Activated T-helper 1 cell treated with anti-CD3 and anti-CD28 coated beads, Interleukin-12 subunit alpha, Interleukin-12 subunit beta, Interleukin-2, Interleukin-4 antibody, amounts not matched to agents 30 ng/mL and 10 ng/mL and 1 ng/mL, durations not matched to agents 14 hours and 24 hours and 36 hours (primary cell): ENCODE measurements around the gene MRPS14. TPM values are rescaled to one million over a fixed set of nuclear protein-coding genes. Genes with fewer than 3 reads are reported as not detected.

Source experiments
- DNase-seq: peaks from one replicate; pipeline ENCODE4 v3.0.0; 2021; ENCODE audit warnings: low spot score
- H3K27ac Mint-ChIP-seq: one replicate; pipeline ENCODE4 v1.8.0; 2021; ENCODE audit warnings: mild to moderate bottlenecking, mixed read lengths
- H3K27me3 Mint-ChIP-seq: one replicate; pipeline ENCODE4 v1.8.0; 2022; ENCODE audit warnings: mild to moderate bottlenecking, moderate library complexity, mixed read lengths; ENCODE audit not compliant: insufficient read depth
- H3K36me3 Mint-ChIP-seq: one replicate; pipeline ENCODE4 v1.8.0; 2021; ENCODE audit warnings: low read depth, mixed read lengths
- H3K4me1 Mint-ChIP-seq: one replicate; pipeline ENCODE4 v1.8.0; 2021; ENCODE audit warnings: low read depth, mixed read lengths
- H3K4me3 Mint-ChIP-seq: one replicate; pipeline ENCODE4 v1.8.0; 2021; ENCODE audit warnings: mild to moderate bottlenecking, moderate library complexity, mixed read lengths
- H3K9me3 Mint-ChIP-seq: one replicate; pipeline ENCODE4 v1.8.0; 2021; ENCODE audit warnings: mixed read lengths
- intact Hi-C: fragments of 100-400 bp; cut with micrococcal nuclease; formaldehyde crosslinking; loops from one replicate; pipeline ENCODE4 v1.15.1; 2024
- total RNA-seq: library from RNA; stranded (reverse); gene quantifications from 2 replicates; pipeline ENCODE4 v1.2.3, GENCODE V29; 2022

Gene MRPS14
- total RNA-seq, 1 donor from 2014 or later, result 29.9 TPM

- H3K27ac Mint-ChIP-seq, result peak overlapping the region; percentile 96
- H3K9me3 Mint-ChIP-seq, result no peaks in the 10 kb centered on the region
- intact Hi-C loops, result loop anchor here (1.0 to 10.0 kb wide), 3 partner anchors 7 to 1495 kb away; partner anchors contain the start of gene PRDX6
- H3K36me3 Mint-ChIP-seq, result peaks cover 23% of the 10 kb centered on the region
- no peak for DNase-seq
- H3K4me1 Mint-ChIP-seq, result peaks cover 61% of the 10 kb centered on the region
- no peaks in the 10 kb centered on the region for H3K27me3 Mint-ChIP-seq
- peak overlapping the region; percentile 70 for H3K4me3 Mint-ChIP-seq
These were observed 53.2 kb downstream of the MRPS14 start for GRCh38 chr1:174969977-174970376.

- Mint-ChIP-seq H3K9me3 (no peaks in the 10 kb centered on the region), H3K27me3 (no peaks in the 10 kb centered on the region), H3K4me1 (peaks cover 72% of the 10 kb centered on the region), H3K4me3 (peak overlapping the region; percentile 70), H3K27ac (peak overlapping the region; percentile 96), H3K36me3 (peaks cover 16% of the 10 kb centered on the region)
- DNase-seq, result peak; percentile 41
- intact Hi-C loops, result loop anchor here (1.0 to 10.0 kb wide), 7 partner anchors 9 to 1494 kb away; partner anchors contain the start of genes CACYBP, MRPS14, PRDX6 and RC3H1
These were observed 54.4 kb downstream of the MRPS14 start for GRCh38 chr1:174968750-174969244.

- peaks cover 80% of the 10 kb centered on the region for H3K4me1 Mint-ChIP-seq
- peaks cover 14% of the 10 kb centered on the region for H3K36me3 Mint-ChIP-seq
- intact Hi-C loops, result loop anchor here (1.0 to 10.0 kb wide), 6 partner anchors 31 to 1493 kb away; partner anchors contain the start of genes CACYBP, MRPS14, PRDX6 and RC3H1
- H3K4me3 Mint-ChIP-seq, result peak overlapping the region; percentile 70
- no peaks in the 10 kb centered on the region for H3K9me3 Mint-ChIP-seq
- no peak for DNase-seq
- peak overlapping the region; percentile 96 for H3K27ac Mint-ChIP-seq
- H3K27me3 Mint-ChIP-seq, result no peaks in the 10 kb centered on the region
These were observed 55.1 kb downstream of the MRPS14 start for GRCh38 chr1:174967845-174968705.

GRCh38 chr1:174966008-174966572, 57.1 kb downstream of the MRPS14 start:
- H3K27ac Mint-ChIP-seq, result peak overlapping the region; percentile 90
- H3K4me3 Mint-ChIP-seq, result peak overlapping the region; percentile 78
- no peaks in the 10 kb centered on the region for H3K27me3 Mint-ChIP-seq
- no peaks in the 10 kb centered on the region for H3K9me3 Mint-ChIP-seq
- peaks cover 68% of the 10 kb centered on the region for H3K4me1 Mint-ChIP-seq
- intact Hi-C loops, result loop anchor here (5.0 to 10.0 kb wide), 2 partner anchors 241 to 1491 kb away; partner anchors contain the start of gene PRDX6
- DNase-seq, result no peak
- peaks cover 5% of the 10 kb centered on the region for H3K36me3 Mint-ChIP-seq

- Mint-ChIP-seq H3K27ac (peak overlapping the region; percentile 90), H3K4me3 (peak overlapping the region; percentile 78), H3K4me1 (peaks cover 65% of the 10 kb centered on the region), H3K36me3 (peaks cover 5% of the 10 kb centered on the region), H3K27me3 (no peaks in the 10 kb centered on the region), H3K9me3 (no peaks in the 10 kb centered on the region)
- intact Hi-C loops, result loop anchor here (1.0 to 10.0 kb wide), 3 partner anchors 242 to 1491 kb away; partner anchors contain the start of genes PRDX6 and ZBTB37
- no peak for DNase-seq
These were observed 57.7 kb downstream of the MRPS14 start for GRCh38 chr1:174965362-174966007.

- Mint-ChIP-seq H3K36me3 (peaks cover 2% of the 10 kb centered on the region), H3K4me1 (peaks cover 60% of the 10 kb centered on the region), H3K9me3 (no peaks in the 10 kb centered on the region), H3K27ac (peak overlapping the region; percentile 90), H3K27me3 (no peaks in the 10 kb centered on the region), H3K4me3 (peak overlapping the region; percentile 78)
- no peak for DNase-seq
- intact Hi-C loops, result loop anchor here (1.0 to 10.0 kb wide), 10 partner anchors 17 to 1490 kb away; partner anchors contain the start of genes CACYBP, PRDX6 and ZBTB37
These were observed 58.3 kb downstream of the MRPS14 start for GRCh38 chr1:174964972-174965361.

GRCh38 chr1:174964261-174964971, 58.8 kb downstream of the MRPS14 start:
- intact Hi-C loops, result loop anchor here (1.0 to 10.0 kb wide), 8 partner anchors 18 to 1490 kb away; partner anchors contain the start of genes CACYBP and PRDX6
- peaks cover 55% of the 10 kb centered on the region for H3K4me1 Mint-ChIP-seq
- H3K27me3 Mint-ChIP-seq, result no peaks in the 10 kb centered on the region

GRCh38 chr1:174963529-174964125, 59.6 kb downstream of the MRPS14 start:
- intact Hi-C loops, result loop anchor here (1.0 to 10.0 kb wide), 8 partner anchors 19 to 1489 kb away; partner anchors contain the start of genes CACYBP and PRDX6
- DNase-seq, result no peak
- Mint-ChIP-seq H3K4me1 (peaks cover 52% of the 10 kb centered on the region), H3K36me3 (no peaks in the 10 kb centered on the region), H3K27me3 (no peaks in the 10 kb centered on the region), H3K9me3 (no peaks in the 10 kb centered on the region), H3K4me3 (no peak overlapping the region), H3K27ac (peak overlapping the region; percentile 90)

More at GRCh38 chr1:174964261-174964971, 58.8 kb downstream of the MRPS14 start:
- peak; percentile 48 for DNase-seq
- no peaks in the 10 kb centered on the region for H3K36me3 Mint-ChIP-seq
- H3K4me3 Mint-ChIP-seq, result peak overlapping the region; percentile 78
- no peaks in the 10 kb centered on the region for H3K9me3 Mint-ChIP-seq
- peak overlapping the region; percentile 90 for H3K27ac Mint-ChIP-seq

Other genes starting within 250 kb of the MRPS14 start
- gene CACYBP, start 23.5 kb downstream of the MRPS14 start, total RNA-seq, result 342 and 369 TPM in 2 replicates
- gene TNN, start 44.4 kb upstream of the MRPS14 start, total RNA-seq, result not detected in 2 replicates
- 43.8 and 45.6 TPM in 2 replicates for gene KIAA0040, start 169.4 kb upstream of the MRPS14 start, total RNA-seq